Measurements from ENCODE around the gene RCN1.
"Not testable (repeated sequence)": the region's sequence is repeated elsewhere in the genome, so short reads cannot be mapped to it uniquely, and the experiment has no call there.

The RCN1 gene

DNA sequence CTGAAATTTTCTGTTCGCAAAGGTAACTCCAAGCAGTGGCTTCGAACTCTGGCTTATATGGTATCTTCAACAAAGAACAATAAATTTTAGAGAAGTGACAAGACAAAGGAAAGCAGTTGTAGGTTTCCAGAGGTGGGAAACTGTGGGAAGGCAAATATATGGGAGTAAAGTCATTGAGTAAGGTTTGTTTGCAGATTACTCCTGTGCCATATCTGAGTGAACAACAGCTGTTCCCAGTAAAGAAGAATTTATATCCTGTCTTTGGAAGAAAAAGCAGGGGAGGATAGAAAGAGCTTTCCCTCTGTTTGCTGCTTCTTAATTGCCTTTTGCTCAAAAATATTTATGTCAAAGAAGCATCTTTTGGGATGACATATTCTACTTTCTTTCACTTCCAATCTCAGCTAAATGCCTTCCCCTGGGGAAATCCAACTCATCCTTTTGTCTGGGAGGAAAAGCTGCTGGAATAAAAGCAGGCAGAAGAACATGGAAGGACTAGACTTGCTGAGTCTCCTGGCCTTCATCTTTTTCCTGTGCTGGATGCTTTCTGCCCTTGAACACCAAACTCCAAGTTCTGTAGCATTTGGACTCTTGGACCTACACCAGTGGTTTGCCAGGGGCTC lies 10.4 kb upstream of the RCN1 start:
- DNase-seq: no peak

DNA sequence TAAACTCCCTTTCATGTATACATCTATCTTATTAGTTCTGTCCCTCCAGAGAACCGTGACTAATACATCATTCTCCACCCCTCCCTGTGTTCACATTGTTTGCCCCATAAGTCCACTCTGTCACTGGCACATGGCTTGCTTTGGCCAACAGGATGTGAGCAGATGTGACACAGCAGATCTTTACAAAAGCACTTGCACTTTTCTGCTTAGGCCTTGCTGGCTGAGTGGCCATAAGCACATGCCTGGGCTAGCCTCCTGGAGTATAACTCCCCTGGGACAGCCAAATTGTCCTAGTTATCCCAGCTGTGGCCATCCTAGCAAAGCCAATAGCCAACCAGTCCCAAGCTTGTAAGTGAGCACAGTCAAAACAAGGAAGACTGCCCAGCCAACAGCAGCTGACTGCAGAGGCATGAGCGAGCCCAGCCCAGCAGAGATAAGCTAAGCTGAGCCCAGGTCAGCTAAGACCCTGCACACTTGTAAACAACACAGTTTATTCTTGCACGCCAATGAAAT lies 9.7 kb upstream of the RCN1 start:
- no peak for DNase-seq

DNA sequence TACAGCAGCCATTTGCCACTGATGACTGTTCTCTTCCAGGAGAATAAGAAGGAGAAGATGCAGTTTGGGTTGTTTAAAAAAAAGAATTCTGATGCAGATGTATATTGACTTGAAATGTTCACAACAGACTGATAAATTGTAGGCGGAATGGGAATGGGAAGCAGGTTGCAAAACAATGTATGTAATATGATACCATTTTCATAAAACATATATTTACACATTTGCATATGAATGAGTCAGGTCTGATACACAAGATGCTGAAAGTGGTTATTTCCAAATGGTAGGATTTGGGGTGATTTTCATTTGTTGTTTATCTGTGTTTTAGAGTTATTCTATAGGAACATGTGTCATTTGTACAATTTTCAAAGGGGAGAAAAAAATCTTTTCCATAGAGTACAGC lies 9.0 kb upstream of the RCN1 start:
- no peak for DNase-seq

DNA sequence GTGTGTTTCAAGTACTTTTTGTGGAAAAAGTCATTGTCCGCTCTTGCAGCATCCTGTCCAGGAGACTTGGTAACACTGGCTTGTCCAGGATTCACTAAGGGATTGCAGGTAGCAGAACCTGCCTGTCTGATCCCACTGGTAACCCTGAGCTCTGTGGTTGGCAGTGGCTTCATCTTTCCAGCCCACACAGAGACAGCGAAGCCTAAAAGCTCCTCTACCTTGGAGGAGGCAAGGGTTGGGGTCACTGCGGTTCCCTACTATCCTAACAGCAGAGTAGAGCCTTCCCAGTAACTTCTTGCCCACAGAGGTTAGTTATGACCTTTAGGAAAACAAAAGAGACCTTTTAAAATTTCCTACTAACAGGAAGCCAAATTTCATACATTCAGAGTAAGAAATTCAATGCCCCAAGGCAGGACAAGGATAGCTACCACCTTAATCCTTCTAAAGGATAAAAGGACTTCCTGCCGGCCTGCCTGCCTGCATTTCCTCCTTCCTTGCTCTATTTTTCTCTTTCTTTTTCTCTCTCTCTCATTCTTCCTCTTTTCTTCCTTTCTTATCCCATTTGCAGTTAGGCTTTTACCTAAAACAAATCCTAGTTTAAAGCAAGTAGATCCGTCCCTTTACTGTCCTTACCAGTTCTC lies 8.4 kb upstream of the RCN1 start:
- DNase-seq: no peak

DNA sequence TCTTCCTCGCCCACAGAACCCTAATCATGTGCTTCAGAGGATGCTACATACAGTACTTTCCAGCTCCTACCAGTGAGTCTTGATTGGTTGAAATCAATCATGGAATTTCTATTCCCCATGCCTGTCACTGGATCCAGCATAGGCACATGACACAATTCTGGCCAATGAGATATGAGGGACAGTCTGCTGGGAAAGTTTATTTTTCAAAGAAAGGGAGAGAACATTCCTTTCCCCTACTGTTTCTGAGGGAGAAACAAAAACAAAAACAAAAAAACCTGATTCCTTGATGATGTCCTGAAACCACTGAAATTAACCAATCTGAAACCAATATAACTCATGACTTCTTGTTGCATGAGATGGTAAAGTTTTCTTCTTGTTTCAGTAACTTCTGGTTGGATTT lies 3.3 kb upstream of the RCN1 start:
- no peak for DNase-seq

DNA sequence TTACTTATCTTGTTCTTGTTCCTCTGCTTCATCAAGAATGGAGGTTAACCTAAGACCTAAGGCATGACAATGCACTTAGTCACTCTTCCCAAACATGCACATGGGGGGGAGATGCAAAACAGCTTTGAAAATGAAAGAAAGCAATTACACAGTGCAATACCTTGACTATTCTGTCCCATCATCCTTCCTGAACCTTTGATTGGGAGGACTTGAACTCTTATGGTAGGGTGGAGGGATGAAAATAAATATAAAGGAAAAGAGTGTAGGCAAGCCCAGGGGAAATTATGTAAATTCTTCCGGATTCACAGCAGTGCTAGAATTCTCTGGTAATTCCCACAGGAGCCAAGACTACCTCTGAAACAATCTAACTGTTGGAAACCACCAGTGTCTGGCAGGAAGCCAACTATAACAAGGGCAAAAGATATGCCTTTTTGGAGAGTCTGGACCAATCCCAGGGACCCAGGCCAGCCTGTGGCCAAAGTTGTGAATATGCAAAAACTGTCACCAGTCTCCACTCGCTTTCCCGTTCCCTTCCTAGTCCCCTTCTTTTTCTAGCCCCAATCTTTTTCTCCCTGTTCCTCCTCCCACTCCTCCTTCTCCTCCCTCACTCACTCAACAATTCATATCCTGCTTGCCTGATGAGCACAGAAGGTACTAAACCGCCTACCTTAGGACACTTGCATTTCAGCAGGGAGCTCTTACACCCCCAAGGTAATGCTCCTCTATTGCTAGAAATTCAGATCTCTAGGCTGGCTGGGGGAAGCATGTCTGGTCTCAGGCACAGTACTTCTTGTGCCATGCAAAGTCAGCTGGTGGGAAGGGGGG lies 2.5 kb upstream of the RCN1 start:
- DNase-seq: no peak

DNA sequence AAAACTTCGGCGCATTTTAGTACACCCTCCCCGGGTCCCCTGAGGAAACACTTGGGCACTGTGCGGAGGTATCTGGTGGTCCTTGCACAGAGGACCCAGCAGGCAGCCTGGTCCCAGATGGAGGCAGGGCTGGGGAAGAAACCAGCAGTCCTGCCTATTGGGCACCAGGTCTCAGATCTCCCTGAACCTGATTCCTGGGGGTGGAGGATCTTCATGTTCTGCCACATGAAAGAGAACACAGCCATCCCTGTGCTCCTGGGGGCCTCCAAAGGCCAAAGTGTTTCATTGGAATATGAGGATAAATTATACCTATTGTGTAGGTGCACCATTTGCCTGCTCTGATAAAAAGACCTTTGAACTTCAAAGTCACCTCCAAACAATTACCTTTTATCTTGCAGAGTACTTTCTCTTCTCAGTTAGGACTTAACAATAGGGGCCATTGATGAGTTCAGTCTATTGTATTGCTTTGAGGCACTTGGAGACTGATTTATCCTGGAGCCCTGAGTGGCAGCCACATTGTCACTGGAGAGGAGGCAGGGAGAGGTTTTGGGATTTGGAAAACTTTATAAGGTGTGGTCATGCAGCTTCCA lies 1.8 kb downstream of the RCN1 start:
- DNase-seq: no peak

DNA sequence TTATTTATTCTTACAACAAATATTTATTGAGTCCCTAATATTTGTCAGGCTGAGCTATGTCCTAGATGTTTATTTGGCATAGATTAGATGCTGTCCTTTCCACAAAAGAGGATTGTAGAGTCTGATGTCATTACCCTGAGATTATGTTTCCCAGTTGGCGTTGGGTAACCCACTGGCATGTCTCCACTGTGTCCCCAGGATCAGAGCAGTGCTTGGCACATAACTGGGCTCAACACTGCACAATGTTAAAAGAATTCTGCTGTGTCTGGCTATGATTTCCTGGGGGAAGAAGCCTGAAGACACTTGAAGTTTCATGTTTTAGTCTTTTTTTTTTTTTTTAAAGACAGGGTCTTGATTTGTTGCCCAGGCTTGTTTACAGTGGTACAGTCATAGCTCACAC lies 4.0 kb downstream of the RCN1 start:
- DNase-seq: no peak

DNA sequence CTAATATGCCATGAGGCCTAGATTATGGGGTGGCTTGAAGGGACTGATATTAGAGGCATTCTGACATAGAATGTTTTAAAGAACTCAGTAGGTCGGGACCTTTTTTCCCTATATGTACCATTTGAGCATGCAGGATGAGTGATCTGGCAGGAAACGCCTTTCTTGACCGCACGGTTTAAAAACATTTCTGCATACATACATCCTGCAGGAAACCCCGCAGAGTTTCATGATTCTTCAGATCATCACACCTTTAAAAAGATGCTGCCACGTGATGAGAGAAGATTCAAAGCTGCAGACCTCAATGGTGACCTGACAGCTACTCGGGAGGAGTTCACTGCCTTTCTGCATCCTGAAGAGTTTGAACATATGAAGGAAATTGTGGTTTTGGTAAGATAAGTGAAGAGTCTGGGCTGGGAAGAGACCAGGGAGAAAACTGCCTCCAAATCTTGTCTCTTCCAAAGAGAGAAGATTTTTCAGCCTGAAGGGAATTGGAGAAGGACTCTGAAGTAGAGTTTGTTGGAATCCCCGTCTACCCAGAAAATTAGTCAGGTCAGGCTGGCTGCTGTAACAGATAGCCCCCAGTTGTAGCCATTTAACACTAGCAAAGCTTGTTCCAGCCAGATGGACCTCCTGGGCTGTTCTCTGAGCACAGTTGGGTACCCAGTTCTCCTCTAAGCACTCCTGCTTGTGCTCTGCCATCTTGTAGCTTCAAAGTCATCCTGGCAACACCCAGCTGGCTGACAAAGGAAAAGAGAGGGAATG lies 7.4 kb downstream of the RCN1 start:
- no peak for DNase-seq

DNA sequence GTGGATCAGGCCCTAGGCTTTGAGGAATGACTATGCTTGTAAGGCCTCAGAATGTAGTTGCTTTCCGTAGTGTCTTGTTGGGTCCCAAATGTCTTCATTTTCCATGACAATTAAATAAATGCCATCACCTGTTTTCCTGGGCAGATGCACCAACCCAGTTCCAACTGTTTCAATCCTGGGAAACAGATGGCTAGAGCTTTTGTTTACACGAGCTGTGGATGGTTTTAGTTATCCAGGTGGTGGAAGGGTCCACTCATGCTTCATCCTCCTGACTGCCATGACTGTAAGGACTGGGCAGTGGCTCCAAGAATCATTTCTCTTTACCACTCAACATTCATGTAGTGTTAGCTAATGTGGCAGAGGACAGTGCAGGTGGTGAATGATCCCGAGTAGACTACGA lies 8.6 kb downstream of the RCN1 start:
- no peak for DNase-seq

DNA sequence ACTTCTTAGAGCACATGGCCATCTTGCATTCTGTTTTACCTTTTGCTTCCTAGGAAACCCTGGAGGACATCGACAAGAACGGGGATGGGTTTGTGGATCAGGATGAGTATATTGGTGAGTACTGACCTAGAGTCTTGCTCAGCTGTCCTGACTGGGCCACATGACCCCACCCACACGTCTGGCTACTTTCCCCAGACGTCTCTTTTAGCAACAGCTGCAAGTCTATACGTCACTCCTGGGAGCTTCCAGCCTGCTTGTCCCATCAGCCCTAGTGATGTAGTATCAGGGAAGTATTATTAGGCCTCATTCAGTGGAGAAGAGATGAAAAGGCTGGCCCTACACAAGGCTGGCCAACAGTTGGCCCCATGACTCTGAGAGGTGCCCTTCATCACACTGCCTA lies 9.6 kb downstream of the RCN1 start:
- no peak for DNase-seq

DNA sequence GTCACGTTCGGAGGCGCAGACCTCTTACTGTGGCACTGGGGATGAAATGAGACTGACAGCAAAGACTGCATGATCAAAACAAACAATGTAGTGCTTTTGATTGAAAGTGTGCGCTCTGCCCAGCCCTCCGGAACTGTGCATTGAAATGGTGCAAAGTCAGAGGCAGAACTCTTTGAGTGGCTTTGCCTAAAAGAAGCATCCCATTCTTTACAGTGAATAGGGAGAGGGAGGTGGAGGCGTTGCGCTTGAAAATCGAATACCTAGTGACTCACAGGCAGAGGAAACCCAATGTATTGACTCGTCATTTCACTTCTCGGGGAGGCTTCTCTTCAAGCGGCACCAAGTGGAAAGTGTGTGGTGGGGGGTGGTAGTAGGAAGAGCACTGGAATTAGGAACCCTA lies 10.9 kb downstream of the RCN1 start:
- DNase-seq: no peak

DNA sequence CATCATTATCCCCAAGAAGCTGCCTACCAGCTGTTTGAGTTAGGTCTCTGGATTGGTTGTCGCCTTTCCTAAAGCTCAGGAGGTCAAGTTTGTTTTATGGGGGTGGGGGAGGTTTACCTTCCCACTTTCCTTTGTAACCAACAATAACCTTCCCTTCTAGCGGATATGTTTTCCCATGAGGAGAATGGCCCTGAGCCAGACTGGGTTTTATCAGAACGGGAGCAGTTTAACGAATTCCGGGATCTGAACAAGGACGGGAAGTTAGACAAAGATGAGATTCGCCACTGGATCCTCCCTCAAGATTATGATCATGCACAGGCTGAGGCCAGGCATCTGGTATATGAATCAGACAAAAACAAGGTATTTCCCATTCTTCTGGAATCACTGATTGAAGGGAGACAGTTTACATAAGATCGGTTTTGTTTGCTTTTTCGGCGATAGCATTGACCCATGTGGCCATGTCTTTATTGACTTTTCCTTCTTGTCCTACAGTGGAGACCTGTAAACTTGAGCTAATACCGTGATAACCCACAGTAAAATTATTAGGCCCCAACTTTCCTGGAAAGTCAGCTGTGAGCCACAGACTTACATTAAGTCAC lies 12.3 kb downstream of the RCN1 start:
- not testable (repeated sequence) for DNase-seq

DNA sequence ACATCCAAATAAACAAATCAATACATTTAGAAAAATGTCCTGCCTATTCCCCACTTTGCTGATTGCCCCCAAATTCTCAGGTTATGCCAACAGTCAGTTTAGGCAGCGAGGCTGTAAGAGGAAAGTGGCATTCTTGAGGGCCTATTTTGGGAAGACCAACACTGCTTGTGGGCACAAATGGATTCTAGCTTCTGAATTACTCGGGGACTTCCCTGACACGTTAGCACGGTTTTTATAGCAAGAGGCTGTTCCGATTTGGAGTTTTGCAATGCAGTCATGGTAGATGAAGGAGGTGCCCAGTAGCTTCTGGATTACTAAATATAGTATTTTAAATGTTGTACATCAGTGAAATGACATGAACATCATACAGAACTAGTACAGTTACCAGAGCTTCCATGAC lies 13.1 kb downstream of the RCN1 start:
- no peak for DNase-seq

DNA sequence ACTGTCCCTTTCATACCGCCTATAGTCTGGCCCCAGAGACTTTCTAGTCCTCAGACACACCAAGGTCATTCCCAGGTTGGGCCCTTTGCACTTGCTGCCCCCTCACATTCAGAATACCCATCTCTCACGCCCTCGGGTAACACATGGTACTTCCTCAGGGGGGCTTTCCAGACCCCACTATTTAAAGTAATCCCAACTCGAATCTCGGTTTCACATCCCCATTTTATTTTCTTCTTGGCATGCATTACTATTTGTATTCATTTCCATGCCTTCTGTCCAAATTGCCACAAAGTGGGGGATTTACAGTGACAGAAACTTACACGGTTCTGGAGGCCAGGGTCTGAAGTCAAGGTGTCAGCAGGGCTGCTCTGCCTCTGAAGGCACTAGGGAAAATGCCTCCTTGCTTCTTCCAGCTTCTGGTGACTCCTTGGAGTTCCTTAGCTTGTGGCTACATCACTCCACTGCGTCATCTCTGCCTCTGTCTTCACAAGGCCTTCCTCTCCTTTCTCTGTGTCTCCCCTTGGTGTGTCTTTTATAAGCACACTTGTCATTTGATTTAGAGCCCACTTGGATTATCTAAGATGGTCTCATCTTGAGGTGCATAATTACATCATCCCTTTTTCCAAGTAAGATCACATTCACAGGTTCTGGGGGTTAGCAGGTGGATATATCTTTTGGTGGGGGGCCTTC lies 15.1 kb downstream of the RCN1 start:
- DNase-seq: no peak

DNA sequence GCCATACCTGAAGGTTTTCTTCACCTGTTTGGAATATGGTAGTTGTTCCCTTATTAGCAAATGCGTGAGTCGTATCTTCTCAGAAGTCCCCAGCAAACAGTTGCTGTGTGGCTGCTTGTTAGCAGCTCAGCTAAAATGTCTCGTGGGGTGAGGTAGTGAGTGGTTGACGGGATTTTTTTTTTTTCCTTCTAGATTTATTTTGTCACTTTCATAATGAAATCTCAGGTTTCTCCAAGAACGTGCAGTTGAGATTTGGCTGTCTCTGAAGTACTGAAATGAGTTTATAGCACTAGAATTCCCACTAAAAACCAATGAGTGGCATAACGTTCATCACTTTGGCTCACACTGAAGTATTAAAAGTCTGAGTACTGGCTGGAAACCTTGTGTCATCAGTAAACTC lies 16.8 kb downstream of the RCN1 start:
- no peak for DNase-seq

DNA sequence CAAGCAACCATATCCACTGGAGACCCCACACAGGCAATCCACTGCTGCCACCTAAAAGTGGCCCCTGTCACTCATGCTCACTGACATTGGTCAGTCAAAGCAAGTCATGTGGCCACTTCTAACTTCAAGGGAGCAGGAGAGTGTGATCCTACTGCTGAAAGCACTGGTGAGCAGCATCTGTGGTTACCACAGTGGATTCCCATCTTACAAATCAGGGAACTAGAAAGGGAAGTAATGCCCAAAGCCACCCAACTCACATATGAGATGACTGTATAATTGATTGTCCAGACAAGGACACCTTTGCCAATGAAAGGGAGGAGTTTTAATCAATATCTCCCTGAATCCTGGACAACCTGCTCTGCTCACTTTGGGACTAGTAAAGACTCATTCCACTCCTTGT lies 17.7 kb downstream of the RCN1 start:
- no peak for DNase-seq

DNA sequence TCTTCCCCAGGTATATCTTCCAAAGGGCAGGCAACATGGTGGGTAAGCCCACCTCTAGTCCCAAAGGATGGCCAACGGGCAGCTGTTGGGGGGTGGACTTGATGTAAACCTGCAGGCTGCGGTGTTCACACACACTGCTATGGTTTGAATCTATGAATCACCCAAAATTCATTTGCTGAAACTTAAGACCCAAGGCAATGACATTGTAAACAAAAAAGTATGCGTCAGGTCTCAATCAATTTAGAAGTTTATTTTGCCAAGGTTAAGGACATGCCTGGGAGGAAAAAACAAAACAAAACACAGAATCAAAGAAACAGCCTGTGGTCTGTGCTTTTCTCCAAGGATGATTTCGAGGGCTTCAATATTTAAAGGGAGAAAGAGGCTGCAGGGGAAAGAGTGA lies 18.3 kb downstream of the RCN1 start:
- no peak for DNase-seq

DNA sequence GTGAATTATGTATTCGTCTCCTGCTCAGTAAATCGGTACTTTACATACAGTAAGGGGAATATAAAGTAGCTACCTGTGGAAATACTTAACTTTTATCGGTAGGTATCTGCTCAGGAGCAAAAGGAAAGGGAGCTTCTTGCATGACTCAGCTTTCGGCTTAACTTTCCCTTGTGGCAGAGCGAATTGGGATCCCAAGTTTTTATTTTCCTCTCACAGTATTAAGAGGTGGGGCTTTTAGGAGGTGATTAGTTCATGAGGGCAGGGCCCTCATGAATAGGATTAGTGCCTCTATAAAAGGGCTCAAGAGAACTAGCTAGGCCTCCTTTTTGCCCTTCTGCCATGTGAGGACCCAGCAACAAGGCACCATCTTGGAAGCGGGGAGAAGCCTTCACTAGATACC lies 18.7 kb downstream of the RCN1 start:
- DNase-seq: no peak

DNA sequence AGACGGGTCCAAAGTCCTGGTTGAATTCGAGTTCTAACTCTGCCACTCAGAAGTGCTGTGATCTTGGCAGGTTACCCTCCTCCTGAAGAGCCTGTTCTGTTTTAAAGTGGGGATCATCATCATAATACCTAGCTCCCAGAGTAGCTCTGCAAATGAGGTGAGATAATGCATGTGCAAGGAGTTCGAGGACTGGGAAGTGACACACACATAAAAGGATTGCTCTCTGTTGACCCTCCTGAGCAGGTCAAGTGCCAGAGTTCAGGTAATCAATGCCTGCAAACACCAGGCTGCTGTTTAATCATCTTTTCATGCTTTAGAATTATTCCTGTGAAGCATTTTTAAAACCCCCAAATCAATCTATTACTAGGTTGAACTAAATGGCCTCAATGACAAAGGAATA lies 19.9 kb downstream of the RCN1 start:
- no peak for DNase-seq

DNA sequence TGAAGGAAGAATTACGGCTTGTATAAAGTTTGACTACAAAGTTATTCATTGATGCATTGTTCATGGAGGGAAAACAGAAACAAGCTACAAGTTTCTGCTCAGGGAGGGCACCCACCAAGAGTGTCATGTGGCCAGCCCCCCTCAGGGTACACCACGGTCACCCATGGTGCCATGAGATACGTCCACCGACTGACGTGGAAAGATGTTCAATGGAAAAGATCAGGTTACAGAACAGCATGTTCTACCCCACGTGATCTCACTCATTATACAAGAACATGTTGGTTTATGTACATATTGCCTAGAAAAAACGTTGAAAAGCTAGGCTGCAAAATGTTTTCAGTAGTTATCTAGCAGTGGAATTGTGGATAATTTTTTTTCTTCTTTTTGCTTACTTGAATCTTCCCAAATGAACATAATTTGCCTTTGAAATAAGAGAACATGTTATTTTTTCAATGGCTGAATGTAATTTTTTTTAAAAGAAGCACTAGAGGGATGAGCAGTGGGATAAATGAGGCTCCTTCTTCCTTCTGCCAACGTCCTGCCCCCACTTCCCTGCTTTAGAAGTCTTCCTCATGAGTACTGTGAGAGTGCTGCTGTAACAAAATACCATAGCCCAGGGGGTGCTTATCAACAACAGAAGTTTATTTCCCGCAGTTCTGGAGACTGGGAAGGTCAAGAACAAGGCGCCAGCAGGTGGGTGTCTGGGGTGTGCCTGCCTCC lies 22.5 kb downstream of the RCN1 start:
- no peak for DNase-seq

DNA sequence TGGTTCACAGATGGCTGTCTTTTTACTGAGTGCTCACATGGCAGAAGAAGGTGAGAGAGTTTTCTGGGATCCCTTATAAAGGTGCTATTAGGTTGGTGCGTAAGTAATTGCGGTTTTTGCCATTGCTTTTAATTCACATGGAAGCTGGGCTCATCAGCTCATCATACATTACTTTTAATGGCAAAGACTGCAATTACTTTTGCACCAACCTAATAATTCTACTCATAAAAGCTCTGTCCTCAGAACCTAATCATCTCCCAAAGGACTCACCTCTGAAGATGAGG lies 23.0 kb downstream of the RCN1 start:
- no peak for DNase-seq

All from KG1 (cell line).